ENCODE results near the gene PDZD8. TPM values are rescaled to one million over a fixed set of nuclear protein-coding genes. Genes with fewer than 3 reads are reported as not detected.

PDZD8 gene
- total RNA-seq, 2 donors from 2014 or later = 53.3 to 60.1 TPM

GRCh38 chr10:117284716-117285494, 90.3 kb downstream of the PDZD8 start:
- H3K4me3 ChIP-seq (ENCODE audit: low read length) = no peak overlapping the region
- TF ChIP-seq CTCF (conservative IDR thresholded peaks at IDR 0.05) = no peak

GRCh38 chr10:117277675-117278074, 97.6 kb downstream of the PDZD8 start:
- peaks cover 8% of the 10 kb centered on the region for H3K4me1 Mint-ChIP-seq
- Histone ChIP-seq H3K4me3 (ENCODE audit: low read length) (no peak overlapping the region), H3K9me3 (ENCODE audit: control insufficient read depth, low read length) (no peaks in the 10 kb centered on the region), H3K27me3 (ENCODE audit: control insufficient read depth, insufficient read depth, low read length, poor library complexity, severe bottlenecking) (no peaks in the 10 kb centered on the region), H3K9ac (ENCODE audit: extremely low read depth, low read length, poor library complexity, severe bottlenecking) (no peak overlapping the region), H3K36me3 (ENCODE audit: control insufficient read depth, insufficient read depth, low read length) (peaks cover 7% of the 10 kb centered on the region), H3K4me1 (ENCODE audit: control insufficient read depth, insufficient read depth, low read length) (peaks cover 6% of the 10 kb centered on the region), H3K27ac (ENCODE audit: low read depth, low read length) (no peak overlapping the region)
- no peak overlapping the region for H3K4me3 Mint-ChIP-seq
- H3K27me3 Mint-ChIP-seq (ENCODE audit: insufficient read depth) = no peaks in the 10 kb centered on the region
- no peaks in the 10 kb centered on the region for H3K9me3 Mint-ChIP-seq
- DNase-seq = no peak
- H3K36me3 Mint-ChIP-seq (ENCODE audit: low read depth) = peaks cover 4% of the 10 kb centered on the region
- TF ChIP-seq CTCF (conservative IDR thresholded peaks at IDR 0.05) = no peak
- no peak overlapping the region for H3K27ac Mint-ChIP-seq
- WGBS, 2 experiments (ENCODE audit: insufficient coverage in 1 of 2, insufficient read length in 1 of 2) = 89% methylated on average over 2 of the region's 2 CpGs; no CpG with 5 or more reads in 1 of the 2 experiments

More at GRCh38 chr10:117284716-117285494, 90.3 kb downstream of the PDZD8 start:
- H3K36me3 ChIP-seq (ENCODE audit: control insufficient read depth, insufficient read depth, low read length) = peaks cover 44% of the 10 kb centered on the region
- H3K4me3 Mint-ChIP-seq = no peak overlapping the region
- H3K4me1 Mint-ChIP-seq = no peaks in the 10 kb centered on the region
- peaks cover 29% of the 10 kb centered on the region for H3K36me3 Mint-ChIP-seq (ENCODE audit: low read depth)
- H3K9me3 Mint-ChIP-seq = no peaks in the 10 kb centered on the region
- H3K27ac Mint-ChIP-seq = no peak overlapping the region
- WGBS, 2 experiments (ENCODE audit: insufficient coverage in 1 of 2, insufficient read length in 1 of 2) = 91 to 96% methylated on average over 5 to 12 of the region's 12 CpGs
- H3K9ac ChIP-seq (ENCODE audit: extremely low read depth, low read length, poor library complexity, severe bottlenecking) = no peak overlapping the region
- H3K4me1 ChIP-seq (ENCODE audit: control insufficient read depth, insufficient read depth, low read length) = no peaks in the 10 kb centered on the region
- no peak for DNase-seq
- H3K27me3 Mint-ChIP-seq (ENCODE audit: insufficient read depth) = no peaks in the 10 kb centered on the region
- no peak overlapping the region for H3K27ac ChIP-seq (ENCODE audit: low read depth, low read length)
- H3K9me3 ChIP-seq (ENCODE audit: control insufficient read depth, low read length) = no peaks in the 10 kb centered on the region
- no peaks in the 10 kb centered on the region for H3K27me3 ChIP-seq (ENCODE audit: control insufficient read depth, insufficient read depth, low read length, poor library complexity, severe bottlenecking)

GRCh38 chr10:117275121-117275520, 100.1 kb downstream of the PDZD8 start:
- Mint-ChIP-seq H3K9me3 (no peaks in the 10 kb centered on the region), H3K4me3 (no peak overlapping the region), H3K36me3 (ENCODE audit: low read depth) (no peaks in the 10 kb centered on the region), H3K27ac (no peak overlapping the region), H3K4me1 (peaks cover 8% of the 10 kb centered on the region), H3K27me3 (ENCODE audit: insufficient read depth) (no peaks in the 10 kb centered on the region)
- no peak overlapping the region for H3K27ac ChIP-seq (ENCODE audit: low read depth, low read length)
- no peak overlapping the region for H3K9ac ChIP-seq (ENCODE audit: extremely low read depth, low read length, poor library complexity, severe bottlenecking)
- TF ChIP-seq CTCF (conservative IDR thresholded peaks at IDR 0.05) = no peak
- 85% methylated on average over 3 of the region's 3 CpGs; no CpG with 5 or more reads in 1 of the 2 experiments for WGBS, 2 experiments (ENCODE audit: insufficient coverage in 1 of 2, insufficient read length in 1 of 2)
- no peak overlapping the region for H3K4me3 ChIP-seq (ENCODE audit: low read length)
- peaks cover 6% of the 10 kb centered on the region for H3K4me1 ChIP-seq (ENCODE audit: control insufficient read depth, insufficient read depth, low read length)
- H3K27me3 ChIP-seq (ENCODE audit: control insufficient read depth, insufficient read depth, low read length, poor library complexity, severe bottlenecking) = no peaks in the 10 kb centered on the region
- H3K9me3 ChIP-seq (ENCODE audit: control insufficient read depth, low read length) = no peaks in the 10 kb centered on the region
- H3K36me3 ChIP-seq (ENCODE audit: control insufficient read depth, insufficient read depth, low read length) = no peaks in the 10 kb centered on the region
- no peak for DNase-seq

Data from endodermal cell (in vitro differentiated cells).